Measurements from ENCODE around the gene EFNA3. TPM values are rescaled to one million over a fixed set of nuclear protein-coding genes. Genes with fewer than 3 reads are reported as not detected.

The EFNA3 gene
- total and polyA plus RNA-seq, 9 of the 15 experiments (the other 6 are each of a cell fraction or from before 2014, with no cell fraction given), result 0.59 to 7.9 (median 4.7) TPM

GRCh38 chr1:155070721-155071569 lies 7.7 kb upstream of the EFNA3 start (continued):
- no peak for TF ChIP-seq MBD1 (CRISPR knock-in tag; IDR thresholded peaks at IDR 0.05)
- peak in 1 of 3 experiments; percentile 34; a peak in 1 of 6 replicates for TF ChIP-seq ZBTB11 (CRISPR knock-in tag; IDR thresholded peaks at IDR 0.05)
- 0 out of 2 replicates have a peak, but pooled peaks have one; percentile 57 for TF ChIP-seq ERF (CRISPR knock-in tag; IDR thresholded peaks at IDR 0.05)
- TF ChIP-seq, protein P1, sequence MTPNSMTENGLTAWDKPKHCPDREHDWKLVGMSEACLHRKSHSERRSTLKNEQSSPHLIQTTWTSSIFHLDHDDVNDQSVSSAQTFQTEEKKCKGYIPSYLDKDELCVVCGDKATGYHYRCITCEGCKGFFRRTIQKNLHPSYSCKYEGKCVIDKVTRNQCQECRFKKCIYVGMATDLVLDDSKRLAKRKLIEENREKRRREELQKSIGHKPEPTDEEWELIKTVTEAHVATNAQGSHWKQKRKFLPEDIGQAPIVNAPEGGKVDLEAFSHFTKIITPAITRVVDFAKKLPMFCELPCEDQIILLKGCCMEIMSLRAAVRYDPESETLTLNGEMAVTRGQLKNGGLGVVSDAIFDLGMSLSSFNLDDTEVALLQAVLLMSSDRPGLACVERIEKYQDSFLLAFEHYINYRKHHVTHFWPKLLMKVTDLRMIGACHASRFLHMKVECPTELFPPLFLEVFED (CRISPR knock-in tag; conservative IDR thresholded peaks at IDR 0.05), result no peak
- TF ChIP-seq, protein P2, sequence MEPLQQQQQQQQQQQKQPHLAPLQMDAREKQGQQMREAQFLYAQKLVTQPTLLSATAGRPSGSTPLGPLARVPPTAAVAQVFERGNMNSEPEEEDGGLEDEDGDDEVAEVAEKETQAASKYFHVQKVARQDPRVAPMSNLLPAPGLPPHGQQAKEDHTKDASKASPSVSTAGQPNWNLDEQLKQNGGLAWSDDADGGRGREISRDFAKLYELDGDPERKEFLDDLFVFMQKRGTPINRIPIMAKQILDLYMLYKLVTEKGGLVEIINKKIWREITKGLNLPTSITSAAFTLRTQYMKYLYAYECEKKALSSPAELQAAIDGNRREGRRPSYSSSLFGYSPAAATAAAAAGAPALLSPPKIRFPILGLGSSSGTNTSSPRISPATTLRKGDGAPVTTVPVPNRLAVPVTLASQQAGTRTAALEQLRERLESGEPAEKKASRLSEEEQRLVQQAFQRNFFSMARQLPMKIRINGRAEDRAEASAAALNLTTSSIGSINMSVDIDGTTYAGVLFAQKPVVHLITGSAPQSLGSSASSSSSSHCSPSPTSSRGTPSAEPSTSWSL (CRISPR knock-in tag; IDR thresholded peaks at IDR 0.05; ENCODE audit: borderline replicate concordance), result no peak
- TF ChIP-seq, protein P3, sequence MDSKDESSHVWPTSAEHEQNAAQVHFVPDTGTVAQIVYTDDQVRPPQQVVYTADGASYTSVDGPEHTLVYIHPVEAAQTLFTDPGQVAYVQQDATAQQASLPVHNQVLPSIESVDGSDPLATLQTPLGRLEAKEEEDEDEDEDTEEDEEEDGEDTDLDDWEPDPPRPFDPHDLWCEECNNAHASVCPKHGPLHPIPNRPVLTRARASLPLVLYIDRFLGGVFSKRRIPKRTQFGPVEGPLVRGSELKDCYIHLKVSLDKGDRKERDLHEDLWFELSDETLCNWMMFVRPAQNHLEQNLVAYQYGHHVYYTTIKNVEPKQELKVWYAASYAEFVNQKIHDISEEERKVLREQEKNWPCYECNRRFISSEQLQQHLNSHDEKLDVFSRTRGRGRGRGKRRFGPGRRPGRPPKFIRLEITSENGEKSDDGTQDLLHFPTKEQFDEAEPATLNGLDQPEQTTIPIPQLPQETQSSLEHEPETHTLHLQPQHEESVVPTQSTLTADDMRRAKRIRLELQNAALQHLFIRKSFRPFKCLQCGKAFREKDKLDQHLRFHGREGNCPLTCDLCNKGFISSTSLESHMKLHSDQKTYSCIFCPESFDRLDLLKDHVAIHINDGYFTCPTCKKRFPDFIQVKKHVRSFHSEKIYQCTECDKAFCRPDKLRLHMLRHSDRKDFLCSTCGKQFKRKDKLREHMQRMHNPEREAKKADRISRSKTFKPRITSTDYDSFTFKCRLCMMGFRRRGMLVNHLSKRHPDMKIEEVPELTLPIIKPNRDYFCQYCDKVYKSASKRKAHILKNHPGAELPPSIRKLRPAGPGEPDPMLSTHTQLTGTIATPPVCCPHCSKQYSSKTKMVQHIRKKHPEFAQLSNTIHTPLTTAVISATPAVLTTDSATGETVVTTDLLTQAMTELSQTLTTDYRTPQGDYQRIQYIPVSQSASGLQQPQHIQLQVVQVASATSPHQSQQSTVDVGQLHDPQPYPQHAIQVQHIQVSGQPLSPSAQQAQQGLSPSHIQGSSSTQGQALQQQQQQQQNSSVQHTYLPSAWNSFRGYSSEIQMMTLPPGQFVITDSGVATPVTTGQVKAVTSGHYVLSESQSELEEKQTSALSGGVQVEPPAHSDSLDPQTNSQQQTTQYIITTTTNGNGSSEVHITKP (IDR thresholded peaks at IDR 0.05; ENCODE audit: partially characterized antibody), result peak; percentile 80
- TF ChIP-seq KLF10 (CRISPR knock-in tag; IDR thresholded peaks at IDR 0.05), result no peak
- TF ChIP-seq MAFG (tag; conservative IDR thresholded peaks at IDR 0.05), result no peak
- 0 out of 2 replicates have a peak, but pooled peaks have one; percentile 47 for TF ChIP-seq ZNF766 (CRISPR knock-in tag; conservative IDR thresholded peaks at IDR 0.05)
- TF ChIP-seq SRSF3 (IDR thresholded peaks at IDR 0.05; ENCODE audit: insufficient read depth, low read length), result no peak
- TF ChIP-seq SMARCA4 (IDR thresholded peaks at IDR 0.05), result 0 out of 2 replicates have a peak, but pooled peaks have one; percentile 17
- no peak for TF ChIP-seq TAF15 (IDR thresholded peaks at IDR 0.05; ENCODE audit: low read depth, low read length)
